ENCODE data around the gene TRIO. TPM values are rescaled to one million over a fixed set of nuclear protein-coding genes. Genes with fewer than 3 reads are reported as not detected.

TRIO gene
- total RNA-seq, 1 donor, result 211 TPM

- no peak for TF ChIP-seq CTCF (IDR thresholded peaks at IDR 0.05; ENCODE audit: insufficient read depth, low read length)
- no peak overlapping the region for H3K4me3 ChIP-seq (ENCODE audit: low read depth, low read length)
- no peak for DNase-seq (ENCODE audit: low read depth)
Measured at GRCh38 chr5:14436801-14437542, 293.8 kb downstream of the TRIO start.

GRCh38 chr5:14438195-14438606, 295.1 kb downstream of the TRIO start:
- no peak for DNase-seq (ENCODE audit: low read depth)
- no peak overlapping the region for H3K4me3 ChIP-seq (ENCODE audit: low read depth, low read length)
- TF ChIP-seq CTCF (IDR thresholded peaks at IDR 0.05; ENCODE audit: insufficient read depth, low read length), result no peak

- TF ChIP-seq CTCF (IDR thresholded peaks at IDR 0.05; ENCODE audit: insufficient read depth, low read length), result no peak
Measured at GRCh38 chr5:14439087-14439871, 296.1 kb downstream of the TRIO start.

DNA sequence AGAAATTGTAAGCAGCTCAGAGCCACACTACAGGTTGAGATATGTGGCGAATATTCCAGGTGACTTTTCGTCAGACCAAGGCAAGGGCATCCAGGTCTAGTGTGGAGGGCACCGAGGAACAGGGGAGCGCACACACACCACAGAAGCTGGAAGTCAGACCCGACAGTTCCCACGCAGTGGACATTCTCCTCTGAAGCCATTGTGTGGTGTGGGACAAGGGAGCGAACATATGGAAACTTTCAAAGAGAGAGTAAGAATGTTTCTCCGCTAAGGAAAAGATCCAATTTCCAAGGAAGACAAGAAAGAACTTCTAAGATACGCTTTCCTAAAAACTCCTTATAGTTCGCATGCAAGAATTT, 297.1 kb downstream of the TRIO start:
- DNase-seq (ENCODE audit: low read depth), result no peak
- no peak for TF ChIP-seq CTCF (IDR thresholded peaks at IDR 0.05; ENCODE audit: insufficient read depth, low read length)
- H3K4me3 ChIP-seq (ENCODE audit: low read depth, low read length), result peak overlapping the region; percentile 98

More at GRCh38 chr5:14439087-14439871, 296.1 kb downstream of the TRIO start:
- peak; percentile 69 for DNase-seq (ENCODE audit: low read depth)
- H3K4me3 ChIP-seq (ENCODE audit: low read depth, low read length), result peak overlapping the region; percentile 7

DNA sequence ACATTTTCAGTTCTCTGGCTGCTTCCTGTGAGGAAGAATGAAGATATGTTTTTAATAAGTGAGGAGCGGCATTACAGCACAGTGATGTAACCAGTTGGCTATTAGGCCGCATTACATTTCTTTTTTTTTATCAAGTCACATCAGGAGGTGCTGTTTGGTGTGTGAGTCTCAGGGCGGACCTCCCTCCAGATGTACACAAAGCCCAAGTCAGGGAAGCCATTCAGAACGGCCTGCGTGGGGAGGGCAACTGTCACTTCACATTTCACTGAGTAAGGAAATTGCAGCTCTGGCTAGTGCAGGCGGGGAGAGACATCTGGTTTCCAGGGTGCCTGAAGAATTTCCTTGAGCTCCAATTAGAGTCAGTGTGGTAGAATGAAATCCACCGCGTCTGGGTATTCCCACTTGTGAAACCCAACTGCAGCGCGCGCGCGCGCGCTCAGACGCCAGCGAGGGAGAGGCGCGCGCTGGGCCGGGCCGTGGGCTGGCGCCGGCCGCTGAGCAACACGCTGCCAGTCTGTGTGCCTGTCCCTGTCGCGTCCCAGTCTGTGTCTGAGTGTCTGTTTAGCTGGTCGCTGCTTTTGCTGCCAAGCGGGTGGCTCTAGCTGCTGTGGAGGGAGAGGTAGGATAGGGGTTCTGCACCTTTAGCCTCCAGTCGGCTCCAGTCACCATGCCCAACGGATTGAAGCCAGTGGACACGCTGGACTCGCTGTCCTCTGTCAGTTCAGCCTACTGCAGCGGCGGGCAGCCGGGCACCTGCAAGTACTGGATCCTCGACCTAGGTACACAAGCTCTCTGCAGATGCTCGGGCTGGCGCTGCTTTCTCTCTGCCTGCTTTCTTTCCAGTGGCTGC, 297.7 kb downstream of the TRIO start:
- TF ChIP-seq CTCF (IDR thresholded peaks at IDR 0.05; ENCODE audit: insufficient read depth, low read length), result no peak
- DNase-seq (ENCODE audit: low read depth), result peak; percentile 97
- peak overlapping the region; percentile 98 for H3K4me3 ChIP-seq (ENCODE audit: low read depth, low read length)

- H3K4me3 ChIP-seq (ENCODE audit: low read depth, low read length), result peak overlapping the region; percentile 98
- no peak for TF ChIP-seq CTCF (IDR thresholded peaks at IDR 0.05; ENCODE audit: insufficient read depth, low read length)
- peak; percentile 37 for DNase-seq (ENCODE audit: low read depth)
Measured at GRCh38 chr5:14441641-14442040, 298.5 kb downstream of the TRIO start.
